Measurements from ENCODE around the gene RBM47. TPM values are rescaled to one million over a fixed set of nuclear protein-coding genes. Genes with fewer than 3 reads are reported as not detected.

Gene RBM47
- 0.72 and 8.3 TPM in 2 replicates for total RNA-seq (ENCODE audit: low replicate concordance)

DNA sequence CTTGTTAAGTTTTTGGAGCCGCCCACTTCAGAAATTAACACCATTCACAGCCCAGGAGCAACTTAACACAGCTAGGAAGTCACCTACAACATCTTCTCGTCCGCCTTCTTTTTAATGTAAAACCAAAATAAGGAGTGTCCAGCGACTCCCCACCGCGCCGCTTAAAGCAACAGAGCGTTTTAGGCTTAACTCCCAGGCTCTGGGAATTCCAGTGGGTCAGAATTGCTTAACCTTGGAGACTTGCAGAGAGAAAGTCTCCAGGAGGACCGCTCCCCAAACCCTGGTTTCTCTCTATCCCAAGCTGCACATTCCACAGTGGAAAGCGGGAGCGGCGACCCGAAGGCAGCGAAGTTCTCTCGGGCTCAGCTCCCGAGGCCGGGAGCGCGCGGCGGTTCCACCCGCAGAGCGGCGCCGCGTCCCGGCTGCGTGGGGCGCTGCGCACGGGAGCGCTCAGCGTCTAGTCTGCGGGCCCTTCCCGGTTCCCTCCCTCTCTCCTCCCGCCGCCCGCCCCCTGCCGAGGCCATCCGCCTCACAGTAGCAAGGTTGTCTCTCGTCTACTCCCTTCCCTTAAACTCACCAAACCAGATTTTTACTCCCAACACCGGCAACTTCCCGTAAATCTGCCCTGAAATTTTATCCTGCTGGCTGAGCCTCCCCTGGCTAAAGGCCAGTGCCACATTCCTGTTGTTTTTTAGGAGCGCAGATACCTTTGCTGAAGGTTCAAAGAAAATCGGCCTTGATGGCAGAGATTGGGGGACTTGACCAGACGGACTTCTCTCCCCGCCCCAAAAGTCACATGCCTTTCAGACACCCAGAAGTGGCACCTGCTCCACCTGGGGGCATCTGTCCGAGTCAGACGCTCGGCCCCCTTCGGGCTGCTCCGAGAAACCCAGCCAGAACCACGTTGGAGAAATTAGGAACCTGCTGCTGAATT, at the start of gene RBM47:
Gene RBM47 (minus strand): TSS at position 464 of the 934 bp plus-strand sequence. CDS start 190,971 bp downstream, outside the sequence.
- H3K4me3 ChIP-seq (ENCODE audit: low read depth, low read length): peak within 1 kb of the TSS; percentile 68
- DNase-seq (ENCODE audit: low read depth): peak; percentile 68
- TF ChIP-seq, protein P1, sequence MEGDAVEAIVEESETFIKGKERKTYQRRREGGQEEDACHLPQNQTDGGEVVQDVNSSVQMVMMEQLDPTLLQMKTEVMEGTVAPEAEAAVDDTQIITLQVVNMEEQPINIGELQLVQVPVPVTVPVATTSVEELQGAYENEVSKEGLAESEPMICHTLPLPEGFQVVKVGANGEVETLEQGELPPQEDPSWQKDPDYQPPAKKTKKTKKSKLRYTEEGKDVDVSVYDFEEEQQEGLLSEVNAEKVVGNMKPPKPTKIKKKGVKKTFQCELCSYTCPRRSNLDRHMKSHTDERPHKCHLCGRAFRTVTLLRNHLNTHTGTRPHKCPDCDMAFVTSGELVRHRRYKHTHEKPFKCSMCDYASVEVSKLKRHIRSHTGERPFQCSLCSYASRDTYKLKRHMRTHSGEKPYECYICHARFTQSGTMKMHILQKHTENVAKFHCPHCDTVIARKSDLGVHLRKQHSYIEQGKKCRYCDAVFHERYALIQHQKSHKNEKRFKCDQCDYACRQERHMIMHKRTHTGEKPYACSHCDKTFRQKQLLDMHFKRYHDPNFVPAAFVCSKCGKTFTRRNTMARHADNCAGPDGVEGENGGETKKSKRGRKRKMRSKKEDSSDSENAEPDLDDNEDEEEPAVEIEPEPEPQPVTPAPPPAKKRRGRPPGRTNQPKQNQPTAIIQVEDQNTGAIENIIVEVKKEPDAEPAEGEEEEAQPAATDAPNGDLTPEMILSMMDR (IDR thresholded peaks at IDR 0.05; ENCODE audit: insufficient read depth, low read length): no peak

DNA sequence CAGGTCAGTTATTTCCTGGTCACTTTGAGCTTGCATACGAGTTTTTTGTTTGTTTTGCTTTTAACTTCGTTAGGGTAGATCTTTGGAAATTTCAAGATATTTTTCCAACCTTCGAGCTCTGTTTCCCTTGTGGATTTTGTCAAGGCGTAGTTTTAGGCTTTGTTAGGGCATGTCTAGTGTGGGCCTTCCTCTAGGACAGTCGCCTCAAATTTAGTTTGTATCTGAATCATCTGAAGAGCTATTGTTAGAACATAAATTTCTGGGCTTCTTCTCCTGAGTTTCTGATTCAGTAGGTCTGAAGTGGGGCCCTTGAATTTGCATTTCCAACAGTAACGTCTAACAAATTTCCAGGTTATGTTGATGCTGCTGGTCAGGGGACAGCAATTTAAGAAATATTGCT, 48.8 kb upstream of the RBM47 start:
- TF ChIP-seq, protein P1 (IDR thresholded peaks at IDR 0.05; ENCODE audit: insufficient read depth, low read length): no peak
- no peak overlapping the region for H3K4me3 ChIP-seq (ENCODE audit: low read depth, low read length)
- DNase-seq (ENCODE audit: low read depth): no peak

DNA sequence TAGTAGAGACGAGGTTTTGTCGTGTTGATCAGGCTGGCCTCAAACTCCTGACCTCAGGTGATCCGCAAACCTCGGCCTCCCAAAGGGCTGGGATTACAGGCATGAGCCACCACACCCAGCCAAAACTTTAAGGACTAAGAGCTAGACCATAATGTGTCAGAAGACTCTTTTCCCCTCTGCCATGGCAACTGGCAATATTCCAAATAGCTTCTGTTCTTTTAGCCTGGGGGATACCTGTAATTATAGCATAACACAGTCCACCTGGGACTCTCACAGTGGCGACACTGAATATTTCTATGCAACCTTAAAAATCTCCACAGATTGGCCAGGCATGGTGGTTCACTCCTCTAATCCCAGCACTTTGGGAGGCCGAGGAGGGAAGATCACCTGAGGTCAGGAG, 45.5 kb upstream of the RBM47 start:
- TF ChIP-seq, protein P1 (IDR thresholded peaks at IDR 0.05; ENCODE audit: insufficient read depth, low read length): no peak
- DNase-seq (ENCODE audit: low read depth): no peak

DNA sequence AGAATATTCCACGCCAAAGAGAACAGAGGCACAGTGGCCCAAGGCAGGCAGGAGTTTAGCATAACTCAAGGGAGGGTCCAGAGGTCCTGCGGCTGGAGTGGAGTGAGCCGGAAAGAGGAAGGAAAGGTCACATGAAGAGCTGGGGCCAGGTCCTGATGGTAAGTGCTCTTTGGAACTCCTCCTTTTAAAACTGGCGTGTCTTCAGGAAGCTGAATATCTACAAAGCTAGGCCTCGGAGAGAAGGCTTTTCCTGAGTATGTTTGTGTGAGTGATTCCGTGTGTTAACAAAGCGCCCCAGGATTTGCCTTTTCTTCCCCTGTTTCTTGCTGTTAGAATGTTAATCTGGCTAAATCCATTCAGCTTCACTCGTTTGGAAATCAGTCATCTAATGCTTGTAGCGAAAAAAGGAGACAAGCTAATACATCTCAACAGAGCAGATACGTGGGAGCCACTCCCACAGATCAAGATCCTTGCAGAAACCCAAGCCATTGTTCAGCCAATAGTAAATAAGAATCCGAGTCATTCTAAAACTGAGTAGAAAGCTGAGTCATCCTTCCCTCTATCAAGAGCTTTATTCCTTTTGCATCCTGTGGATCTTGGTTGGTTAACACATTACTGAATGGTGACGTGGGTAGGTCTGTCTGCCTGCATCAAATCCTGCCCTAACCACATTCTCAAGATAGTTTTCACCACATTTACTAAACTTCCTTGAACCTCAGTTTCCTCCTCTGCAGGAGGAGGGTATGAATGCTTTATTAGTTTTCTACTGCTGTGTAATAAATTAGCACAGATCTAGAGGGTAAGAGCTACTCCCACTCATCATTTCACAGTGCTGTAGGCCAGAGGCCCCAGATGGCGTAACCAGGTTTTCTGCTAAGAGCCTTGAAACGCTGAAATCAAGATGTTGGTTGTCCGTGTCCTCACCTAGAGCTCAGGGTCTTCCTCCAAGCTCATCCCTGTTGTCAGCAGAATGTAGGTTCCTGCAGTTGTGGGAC, 43.2 kb upstream of the RBM47 start:
- peak; percentile 93 for DNase-seq (ENCODE audit: low read depth)
- TF ChIP-seq, protein P1 (IDR thresholded peaks at IDR 0.05; ENCODE audit: insufficient read depth, low read length): no peak
- H3K4me3 ChIP-seq (ENCODE audit: low read depth, low read length): no peak overlapping the region

More for the DNA sequence above, 45.5 kb upstream of the RBM47 start:
- H3K4me3 ChIP-seq (ENCODE audit: low read depth, low read length): no peak overlapping the region

DNA sequence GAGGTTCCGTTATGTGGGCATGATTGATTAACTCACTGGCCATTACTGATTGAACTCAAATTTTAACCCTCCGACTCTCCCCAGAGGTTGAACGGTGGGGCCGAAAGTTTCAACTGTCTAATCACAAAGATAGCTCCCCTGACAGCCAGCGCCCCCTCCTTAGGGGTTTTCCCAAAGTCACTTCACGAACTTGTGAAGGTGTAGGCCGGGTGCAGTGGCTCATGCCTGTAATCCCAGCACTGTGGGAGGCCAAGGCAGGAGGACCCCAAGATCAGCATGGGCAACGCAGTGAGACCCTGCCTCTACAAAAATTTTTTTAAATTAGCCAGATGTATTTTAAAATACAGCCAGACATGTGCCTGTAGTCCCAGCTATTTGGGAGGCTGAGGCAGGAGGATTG, 39.8 kb upstream of the RBM47 start:
- DNase-seq (ENCODE audit: low read depth): no peak
- TF ChIP-seq, protein P1 (IDR thresholded peaks at IDR 0.05; ENCODE audit: insufficient read depth, low read length): no peak
- no peak overlapping the region for H3K4me3 ChIP-seq (ENCODE audit: low read depth, low read length)

DNA sequence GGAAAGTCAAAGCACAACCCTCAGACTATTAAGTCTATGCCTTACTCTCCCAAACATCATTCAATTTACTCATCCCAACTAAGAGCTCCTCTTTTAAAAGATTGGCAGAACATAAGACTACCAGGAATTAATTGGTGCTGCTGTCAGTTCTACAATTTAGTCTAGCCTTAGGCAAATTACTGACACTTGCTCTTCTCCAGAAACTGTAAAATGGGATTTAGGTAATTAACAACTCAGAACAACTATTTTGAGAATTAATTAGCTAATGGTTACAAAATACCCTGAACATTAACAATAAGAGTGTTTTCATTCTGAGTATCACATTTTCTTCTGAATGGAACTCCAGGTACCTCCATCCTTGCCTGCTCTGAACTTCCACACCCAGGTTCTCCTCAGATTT, 36.2 kb upstream of the RBM47 start:
- no peak for DNase-seq (ENCODE audit: low read depth)
- no peak overlapping the region for H3K4me3 ChIP-seq (ENCODE audit: low read depth, low read length)
- TF ChIP-seq, protein P1 (IDR thresholded peaks at IDR 0.05; ENCODE audit: insufficient read depth, low read length): no peak

All from fibroblast of the aortic adventitia (primary cell).